HG03571 (cell line): ENCODE measurements around the gene TFDP1.

Experiments used
- ATAC-seq: cut with Tn5 transposase; IDR thresholded peaks from one replicate; pipeline ENCODE4 v1.9.1; 2021; ENCODE audit not compliant: unreplicated experiment

Gene TFDP1

DNA sequence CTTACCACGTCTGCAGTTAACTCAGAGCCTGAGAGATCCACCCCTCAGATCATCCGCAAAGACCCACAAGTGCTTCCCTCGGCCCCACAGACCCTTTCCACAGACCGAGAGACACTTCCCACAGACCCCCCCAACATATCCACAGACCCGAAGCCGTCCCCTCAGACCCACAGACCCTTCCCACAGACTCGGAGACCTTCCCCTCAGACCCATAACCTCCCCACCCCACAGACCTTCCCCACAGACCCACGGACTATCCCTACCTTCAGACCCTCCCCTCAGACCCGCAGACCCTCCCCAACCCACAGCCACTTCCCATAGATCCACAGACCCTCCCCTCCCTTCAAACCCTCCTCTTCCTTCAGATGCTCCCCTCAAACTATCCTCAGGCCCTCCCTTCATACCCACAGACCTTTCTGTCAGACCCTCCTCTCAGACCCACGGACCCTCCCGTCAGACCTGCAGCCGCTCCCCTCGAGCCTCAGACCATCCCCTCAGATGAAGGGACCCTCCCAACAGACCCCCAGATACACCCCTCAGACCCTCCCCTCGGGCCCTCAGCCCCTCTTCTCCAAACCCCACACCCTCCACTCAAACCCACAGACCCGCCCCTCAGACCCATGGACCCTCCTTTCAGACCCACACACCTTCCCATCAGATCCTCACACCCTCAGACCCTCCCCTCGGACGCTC lies 20.1 kb upstream of the TFDP1 start:
- ATAC-seq: no peak

DNA sequence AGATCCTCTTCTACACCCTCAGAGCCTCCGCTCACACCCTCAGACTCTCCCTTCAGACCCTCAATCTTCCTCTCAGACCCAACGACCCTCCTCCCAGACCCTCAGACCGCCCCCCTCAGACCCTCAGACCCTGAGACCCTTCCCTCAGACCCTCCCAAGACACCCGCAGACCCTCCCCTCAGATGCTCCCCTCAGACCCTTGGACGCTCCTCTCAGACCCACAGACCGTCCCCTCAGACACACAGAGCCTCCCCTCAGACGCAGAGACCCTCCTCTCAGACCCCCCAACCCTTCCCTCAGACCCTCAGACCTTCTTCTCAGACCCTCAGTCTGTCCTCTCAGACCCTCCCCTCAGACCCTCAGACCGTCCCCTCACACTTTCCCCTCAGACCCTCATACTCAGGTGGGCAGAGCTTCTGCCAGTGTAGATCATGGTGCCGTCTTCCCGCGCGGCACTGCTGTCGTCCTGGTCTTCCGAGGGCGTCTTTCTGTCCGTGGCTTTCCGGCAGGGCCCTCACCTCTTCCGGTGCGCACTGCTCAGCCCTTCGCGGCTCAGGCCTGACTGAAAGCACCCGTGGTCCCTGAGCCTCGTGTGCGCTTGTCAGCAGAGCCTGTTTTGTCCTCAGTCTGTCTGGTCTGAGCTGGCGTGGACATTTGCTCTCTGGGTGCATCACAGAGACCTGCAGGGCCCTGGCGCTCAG lies 18.9 kb upstream of the TFDP1 start:
- ATAC-seq: no peak

DNA sequence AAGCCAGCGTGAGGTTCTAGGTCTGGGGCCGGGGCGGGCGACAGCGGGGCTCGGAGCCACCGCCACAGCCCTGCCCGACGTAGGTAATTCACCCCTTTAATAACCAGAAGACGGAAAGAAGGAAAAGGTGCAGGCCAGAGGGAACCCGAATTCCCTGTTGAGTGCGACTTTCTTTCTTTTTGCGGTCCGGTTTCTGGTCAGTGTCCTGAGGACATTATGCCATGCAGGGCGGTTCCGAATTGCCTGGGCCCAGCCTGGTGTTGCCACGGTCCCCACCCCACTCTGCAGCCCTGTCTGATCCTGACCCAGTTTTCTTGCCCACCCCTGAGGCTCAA lies 18.4 kb upstream of the TFDP1 start:
- no peak for ATAC-seq

DNA sequence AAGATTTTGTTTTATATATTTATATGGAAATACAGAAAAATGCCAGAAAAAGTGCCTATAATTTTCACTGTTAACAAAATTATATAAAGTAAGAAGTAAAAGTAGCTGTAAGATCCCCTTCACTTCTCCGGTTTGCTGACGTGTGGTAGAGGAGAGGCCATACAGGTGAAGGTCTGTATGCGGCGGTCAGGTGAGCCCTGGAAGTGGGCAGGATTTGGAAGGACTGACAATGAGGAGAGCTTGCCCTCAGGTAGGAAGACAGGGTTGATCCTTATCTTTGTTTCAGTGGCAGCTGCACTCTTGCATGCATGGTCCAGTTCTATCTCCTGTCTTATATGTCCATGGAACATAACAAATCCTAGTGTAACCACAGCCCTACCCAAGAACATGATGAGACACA lies 16.9 kb upstream of the TFDP1 start:
- no peak for ATAC-seq

DNA sequence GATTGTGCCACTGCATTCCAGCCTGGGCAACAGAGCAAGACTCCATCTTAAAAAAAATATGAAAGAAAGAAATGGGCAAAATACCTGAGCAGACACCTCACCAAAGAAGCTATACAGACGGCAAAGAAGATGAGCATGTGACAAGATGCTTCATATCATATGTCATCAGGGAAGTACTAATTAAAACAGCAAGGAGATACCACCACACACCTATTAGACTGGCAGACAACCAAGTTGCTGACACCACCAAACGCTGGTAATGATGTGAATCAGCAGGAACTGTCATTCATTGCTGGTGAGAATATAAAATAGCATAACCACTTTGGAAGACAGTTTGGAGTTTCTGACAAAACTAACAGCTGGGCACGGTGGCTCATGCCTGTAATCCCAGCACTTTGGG lies 11.5 kb upstream of the TFDP1 start:
- ATAC-seq: no peak

DNA sequence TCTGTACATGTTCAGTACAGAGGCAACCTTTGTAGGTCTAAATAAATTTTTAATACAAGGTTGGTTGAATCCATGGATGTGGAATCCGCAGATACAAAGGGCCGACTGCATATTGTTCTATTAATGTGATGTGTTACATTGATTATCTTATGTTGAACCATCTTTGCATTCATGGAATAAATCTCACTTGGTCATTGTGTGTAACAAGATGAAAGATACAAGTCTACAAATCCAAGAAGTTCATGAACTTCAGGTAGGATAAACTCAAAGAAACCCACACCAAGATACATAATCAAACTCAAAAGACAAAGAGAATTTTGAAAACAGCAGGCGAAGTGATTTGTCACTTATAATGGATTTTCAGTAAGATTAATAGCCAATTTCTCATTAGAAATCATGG lies 8.0 kb upstream of the TFDP1 start:
- no peak for ATAC-seq

DNA sequence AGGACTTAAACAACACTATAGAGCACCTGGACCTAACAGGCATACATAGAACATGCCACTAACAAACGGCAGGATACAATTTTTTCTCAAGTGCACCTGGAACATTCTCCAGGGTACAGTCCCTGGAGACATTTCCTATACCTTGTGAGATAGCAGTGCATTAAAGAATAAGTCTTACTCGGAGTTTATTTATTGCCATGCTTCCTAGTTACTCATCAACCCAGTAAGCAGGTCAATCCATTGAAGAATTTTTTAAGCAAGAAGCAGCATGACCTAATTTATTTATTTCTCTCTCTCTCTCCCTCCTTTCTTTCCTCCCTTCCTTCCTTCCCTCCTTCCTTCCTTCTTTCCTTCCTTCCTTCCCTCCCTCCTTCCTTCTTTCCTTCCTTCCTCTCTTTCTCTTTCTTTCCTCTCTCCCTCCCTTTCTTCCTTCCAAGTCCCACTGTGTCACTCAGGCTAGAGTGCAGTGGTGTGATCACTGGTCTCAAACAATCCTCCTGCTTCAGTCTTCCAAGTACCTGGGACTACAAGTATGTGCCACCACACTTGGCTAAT lies 6.6 kb upstream of the TFDP1 start:
- ATAC-seq: no peak

DNA sequence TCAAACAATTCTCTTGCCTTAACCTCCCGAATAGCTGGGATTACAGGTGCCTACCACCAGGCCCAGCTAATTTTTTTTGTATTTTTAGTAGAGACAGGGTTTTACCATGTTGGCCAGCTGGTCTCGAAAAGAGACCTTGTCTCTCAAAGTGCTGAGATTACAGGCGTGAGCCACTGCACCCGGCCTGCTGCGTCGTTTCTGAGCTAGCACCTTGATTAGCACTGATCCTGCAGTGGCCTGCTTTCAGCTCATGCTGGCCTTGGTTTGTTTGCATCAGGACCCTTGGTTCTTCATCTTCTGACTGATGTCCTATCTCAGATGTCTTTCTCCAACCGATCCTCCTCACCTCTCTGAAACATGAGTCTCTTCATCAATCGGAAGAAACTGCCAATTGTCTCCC lies 4.9 kb upstream of the TFDP1 start:
- no peak for ATAC-seq

DNA sequence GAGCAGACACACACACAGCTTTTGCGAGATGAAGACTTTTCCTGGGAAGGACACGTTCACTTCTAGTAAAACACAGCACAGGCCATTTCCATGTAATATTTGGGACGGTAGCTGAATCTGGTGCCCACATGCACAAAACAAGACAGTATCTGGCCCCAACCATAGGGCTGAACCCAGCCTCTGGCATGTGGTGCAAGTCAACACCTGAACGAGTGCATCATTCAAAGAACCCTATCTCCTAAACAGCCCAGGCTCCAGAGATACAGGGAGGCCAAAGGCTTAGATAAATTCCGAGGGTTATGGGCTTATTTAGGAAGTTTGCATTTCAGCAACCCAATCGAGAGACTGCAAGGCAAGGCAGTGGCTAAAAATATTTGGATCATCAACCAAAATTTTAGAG lies 2.7 kb upstream of the TFDP1 start:
- no peak for ATAC-seq

DNA sequence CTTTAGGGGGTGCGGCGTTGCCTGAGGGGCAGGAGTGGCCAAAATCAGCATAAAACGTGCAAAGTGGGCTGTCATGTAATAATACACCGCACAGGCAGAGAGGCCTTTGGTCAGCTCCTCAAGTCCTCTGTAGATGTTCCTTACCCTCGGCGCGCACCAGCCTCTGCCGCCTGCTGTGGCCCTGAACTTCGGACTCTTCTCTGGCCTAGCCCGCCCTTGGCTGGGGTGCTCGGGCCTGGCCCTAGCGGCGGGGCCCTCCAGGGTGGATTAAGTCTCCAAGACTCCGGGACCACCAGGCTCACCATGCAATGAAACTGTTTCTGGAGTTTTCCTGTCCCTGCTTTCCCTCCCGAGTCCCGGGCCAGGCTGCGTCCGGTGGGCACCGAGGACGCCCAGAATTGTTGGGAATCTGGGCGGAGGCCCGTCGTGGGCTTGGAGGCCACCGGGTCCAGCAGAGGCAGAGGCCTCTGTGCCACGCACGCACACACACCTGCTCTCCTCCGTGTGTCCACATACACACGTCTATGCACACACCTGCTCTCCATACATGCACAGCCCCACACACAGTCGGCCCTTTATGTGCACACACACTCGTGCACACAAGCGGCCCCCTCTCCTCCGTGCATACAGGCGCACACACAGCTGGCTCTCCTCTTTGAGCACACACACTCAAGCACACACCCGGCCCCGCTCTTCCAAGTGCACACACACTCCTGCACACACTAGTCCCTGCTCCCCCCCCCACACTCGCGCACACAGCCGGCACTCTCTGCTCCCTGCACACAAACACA lies 1.5 kb upstream of the TFDP1 start:
- no peak for ATAC-seq

DNA sequence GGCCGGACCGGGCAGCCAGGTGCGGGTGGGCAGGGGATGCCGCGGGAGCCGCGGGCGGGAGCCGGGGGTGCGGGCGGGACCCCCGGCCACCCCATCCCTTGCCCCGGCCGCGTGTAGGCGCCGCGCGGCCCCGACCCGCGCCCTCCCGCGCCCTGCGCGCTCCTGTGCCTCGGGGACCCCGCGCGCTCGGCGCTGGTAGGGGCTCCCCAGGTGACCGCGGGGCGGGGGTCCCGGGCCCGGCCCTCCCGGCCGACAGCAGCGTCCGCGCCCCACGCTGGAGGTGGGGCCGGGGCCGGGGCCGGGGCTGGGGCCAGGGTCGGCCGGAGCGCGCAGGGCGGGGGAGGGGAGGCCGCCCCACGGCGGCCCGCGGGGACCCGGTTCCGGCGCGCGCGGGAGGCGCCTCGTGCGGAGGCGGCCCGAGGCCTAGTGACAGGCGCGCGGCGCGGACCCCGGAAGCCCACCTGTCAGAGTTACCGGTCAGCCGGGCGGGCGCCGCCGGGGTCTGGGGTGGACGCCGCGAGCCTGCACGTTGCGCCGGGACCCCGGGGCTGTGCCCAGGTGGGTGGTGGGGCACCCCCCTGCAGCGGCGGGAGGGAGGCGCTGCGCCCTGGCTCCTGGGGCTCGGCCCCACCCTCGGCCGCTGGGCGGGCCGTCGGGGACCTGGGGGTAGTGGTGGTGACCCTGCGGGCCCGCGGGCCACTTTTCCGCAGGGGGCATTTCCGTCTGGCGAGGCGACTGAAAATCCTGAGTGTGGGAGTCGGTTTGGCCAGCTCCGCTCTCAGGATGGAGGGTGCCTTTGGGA lies 518 bp downstream of the TFDP1 start:
- ATAC-seq: peak; percentile 40

DNA sequence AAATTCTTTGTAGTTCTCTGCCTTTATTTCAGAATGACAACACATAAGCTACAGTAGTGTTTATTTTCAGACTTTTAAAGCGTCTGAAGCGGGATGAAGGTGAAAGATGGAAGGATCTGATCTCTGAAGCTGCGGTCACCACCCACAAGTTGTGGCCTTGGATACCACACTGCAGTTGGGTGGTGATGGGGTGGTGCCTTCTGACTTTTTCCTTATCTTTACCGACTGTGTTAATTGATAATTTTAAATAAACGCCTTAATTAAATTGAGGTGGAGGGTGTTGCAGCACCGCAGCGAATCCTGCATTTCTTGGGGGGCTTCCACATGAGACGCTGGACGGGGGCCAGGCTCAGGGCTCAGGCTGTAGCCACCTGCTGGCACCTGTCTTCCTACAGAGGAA lies 1.3 kb downstream of the TFDP1 start:
- no peak for ATAC-seq

DNA sequence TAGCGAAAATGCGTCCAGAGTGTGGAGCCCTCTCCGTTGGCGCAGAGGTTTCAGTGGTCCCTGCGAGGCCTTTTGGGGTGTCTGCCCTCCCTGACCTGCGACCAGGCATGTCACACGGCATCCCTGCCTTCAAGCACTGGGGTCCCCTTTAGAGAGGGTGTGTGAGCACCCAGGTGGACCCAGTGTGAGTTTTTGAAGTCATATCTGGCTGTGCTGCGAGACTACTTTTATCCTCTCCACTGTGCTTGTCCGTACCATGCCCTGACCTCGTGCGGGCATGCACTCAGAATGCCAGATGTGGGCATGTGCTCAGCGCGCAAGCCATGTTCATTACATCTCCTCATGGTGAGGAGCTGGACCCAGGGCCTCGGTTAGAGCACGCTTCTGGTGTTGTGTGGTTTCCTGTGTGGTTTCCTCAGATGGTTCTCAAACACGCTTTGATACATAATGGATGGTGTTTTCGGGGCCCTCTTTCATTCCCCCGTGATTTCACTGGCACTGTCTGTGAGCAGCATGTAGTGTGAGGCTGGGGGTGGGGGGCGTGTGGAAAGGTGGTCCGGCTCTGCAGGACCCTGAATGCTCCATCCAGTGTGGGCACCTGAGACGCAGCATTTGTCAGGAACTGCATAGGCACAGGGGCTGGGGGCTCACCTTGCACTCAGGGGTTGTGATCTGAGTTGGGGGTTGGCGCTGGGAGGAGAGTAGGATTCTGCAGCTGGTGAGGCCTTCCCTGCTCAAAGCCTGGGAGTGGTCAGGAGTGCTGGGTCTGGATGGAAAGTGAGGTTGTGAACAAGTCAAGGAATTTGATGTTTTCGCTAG lies 2.3 kb downstream of the TFDP1 start:
- no peak for ATAC-seq

DNA sequence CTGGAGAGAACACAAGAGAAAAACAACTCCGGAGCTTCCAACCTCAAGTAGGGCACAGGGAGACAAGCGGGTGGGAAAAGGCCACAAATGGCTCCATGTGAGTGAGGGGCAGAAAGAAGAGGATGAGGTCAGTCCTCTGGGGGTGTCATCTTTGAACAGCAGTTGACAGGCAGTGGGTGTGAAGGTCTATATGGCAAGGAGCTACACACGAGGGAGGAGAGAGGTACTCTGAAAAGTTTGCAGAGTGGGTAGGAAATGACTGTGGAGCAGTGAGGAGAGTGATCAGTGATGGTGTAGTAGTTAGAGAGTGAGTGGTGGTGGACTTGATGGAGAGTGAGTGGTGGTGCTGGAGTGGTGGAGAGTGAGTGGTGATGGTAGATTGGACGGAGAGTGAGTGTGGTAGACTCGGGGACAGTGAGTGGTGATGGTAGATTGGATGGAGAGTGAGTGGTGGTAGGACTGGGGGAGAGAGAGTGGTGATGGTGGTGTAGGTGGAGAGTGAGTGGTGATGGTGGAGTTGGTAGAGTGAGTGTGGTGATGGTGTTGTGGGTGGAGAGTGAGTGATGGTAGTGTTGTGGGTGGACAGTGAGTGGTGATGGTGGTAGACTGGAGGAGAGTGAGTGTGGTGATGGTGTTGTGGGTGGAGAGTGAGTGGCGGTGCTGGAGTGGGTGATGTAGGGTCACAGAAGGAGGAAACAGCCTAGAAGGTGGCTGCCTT lies 4.0 kb downstream of the TFDP1 start:
- ATAC-seq: no peak

DNA sequence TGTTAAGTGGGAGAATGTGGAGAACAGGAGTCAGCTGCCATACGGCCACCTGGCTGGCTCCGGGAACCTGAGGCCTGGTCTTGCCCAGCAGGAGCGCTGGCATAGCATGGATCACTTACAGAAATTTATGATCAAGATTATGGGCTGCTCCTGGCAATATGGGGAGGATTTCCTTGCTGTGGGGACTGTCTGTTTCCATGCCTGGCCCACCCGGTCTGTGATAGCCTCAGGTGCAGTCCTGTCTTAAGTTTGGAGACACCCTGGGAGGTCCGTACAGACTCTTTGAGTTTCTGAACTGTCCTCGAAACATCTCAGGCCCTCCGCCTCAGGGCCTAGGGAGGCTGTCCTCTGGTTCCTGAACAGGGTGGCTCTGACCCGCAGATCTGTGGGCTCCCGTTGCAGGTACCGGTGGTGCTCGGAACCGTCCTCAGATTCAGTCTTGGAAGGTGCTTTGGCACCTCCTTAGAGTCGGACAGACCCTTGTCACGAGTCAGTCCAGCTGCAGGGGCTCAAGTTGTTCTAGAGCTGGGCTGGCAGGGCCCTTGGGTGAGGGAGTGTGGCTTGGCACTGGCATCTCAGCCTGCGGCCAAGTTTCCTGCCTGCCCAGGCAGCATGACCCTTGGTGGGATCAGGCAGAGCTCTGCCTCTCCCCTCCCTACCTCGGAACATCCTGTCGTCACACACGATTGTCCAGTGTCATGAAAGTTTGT lies 4.9 kb downstream of the TFDP1 start:
- ATAC-seq: no peak

DNA sequence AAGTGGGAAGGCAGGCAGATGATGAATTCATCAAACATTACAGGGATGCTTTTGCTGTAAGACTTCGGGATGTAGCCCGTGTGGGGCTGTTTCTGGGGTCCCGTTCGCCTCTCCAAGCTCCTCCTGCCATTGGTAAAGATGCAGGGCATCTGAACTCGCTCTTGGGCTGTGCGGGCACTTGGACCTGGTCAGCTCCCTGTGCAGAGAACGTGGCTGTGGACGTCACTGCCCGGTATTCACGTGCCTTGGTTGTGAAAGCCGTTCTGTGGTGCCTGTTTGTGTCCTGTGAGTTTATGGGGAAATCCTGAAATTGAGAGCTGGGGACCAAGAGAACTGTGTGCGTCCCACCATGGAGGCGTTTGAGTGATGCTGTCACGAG lies 5.4 kb downstream of the TFDP1 start:
- ATAC-seq: no peak

DNA sequence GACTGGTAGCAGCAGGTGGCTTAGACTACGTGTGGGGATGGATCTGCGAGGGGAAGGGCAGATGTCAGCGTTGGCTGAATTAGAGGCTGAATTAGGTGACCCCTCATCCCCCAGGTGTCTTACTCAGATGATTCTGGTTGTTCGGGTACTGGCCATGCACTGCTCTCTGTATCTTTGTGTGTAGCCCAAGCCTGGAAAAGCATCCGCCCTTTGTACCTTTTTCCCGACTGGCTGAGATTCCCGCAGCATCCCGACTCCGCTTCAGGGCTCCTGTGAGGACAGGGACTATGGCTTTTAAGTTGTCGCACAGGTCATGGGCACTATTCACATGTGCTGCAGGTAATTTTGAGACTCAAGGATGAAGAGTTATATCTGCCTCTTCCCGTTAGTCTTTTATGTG lies 7.2 kb downstream of the TFDP1 start:
- ATAC-seq: no peak

DNA sequence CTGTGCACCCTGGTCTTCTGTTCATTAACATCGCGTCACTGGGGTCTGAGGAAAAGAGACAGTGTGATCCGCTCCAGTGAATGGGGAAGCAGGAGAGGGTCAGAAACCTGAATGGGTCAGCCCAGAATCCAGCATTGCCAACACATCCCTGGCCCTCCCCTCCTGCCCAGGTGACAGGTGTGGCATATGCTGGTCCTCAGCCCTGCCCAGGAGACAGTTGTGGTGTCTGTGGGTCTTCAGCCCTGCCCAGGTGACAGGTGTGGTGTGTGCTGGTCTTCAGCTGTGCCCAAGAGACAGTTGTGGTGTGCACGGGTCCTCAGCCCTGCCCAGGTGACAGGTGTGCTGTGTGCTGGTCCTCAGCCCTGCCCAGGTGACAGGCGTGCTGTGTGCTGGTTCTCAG lies 8.0 kb downstream of the TFDP1 start:
- no peak for ATAC-seq
